NCI-H2227 (cell line): ENCODE measurements around the gene ABR.

ENCODE experiments used
- DNase-seq: peaks from one replicate; lab custom pipeline; 2025; ENCODE audit not compliant: unreplicated experiment; lab: John Stamatoyannopoulos, UW

The ABR gene

DNA sequence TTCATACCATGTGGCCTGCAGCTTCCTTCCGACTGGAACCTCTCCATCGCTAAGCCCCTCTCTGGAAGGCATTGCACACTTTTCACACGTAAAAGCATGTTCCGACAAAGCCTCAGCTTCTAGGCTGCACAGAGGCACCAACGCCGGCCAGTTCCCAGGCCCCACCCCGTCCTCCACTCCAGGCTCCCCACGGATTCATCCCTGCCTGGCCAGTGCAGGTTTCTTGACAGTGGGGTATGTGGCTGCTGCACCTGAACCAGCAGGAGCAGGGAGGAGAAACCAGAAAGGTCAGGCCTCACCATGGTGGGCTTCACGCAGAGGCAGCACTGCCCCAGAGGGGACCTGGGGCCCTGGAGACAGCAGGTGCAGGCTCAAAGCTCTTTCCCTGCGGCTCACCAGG is 168.6 kb downstream of the ABR start:
- no peak for DNase-seq

DNA sequence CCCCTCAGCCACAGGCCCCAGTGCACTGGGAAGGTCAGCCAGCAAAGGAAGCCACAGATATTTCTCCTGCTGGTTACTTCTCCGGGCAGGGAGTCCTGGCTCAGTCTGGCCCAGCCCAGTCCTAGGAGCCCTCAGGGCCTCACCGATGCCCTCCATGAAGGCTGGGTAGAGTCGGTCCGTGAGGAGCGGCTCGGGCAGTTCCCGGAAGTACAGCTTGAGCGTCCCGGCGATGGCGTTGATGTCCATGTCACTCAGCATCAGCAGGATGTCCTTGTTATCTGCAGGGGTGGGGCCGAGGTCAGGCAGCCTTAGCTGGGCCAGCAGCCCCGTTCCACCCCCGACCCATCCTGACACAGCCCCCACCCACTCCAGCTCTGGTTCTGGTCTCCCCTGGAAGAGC is 169.2 kb downstream of the ABR start:
- no peak for DNase-seq

DNA sequence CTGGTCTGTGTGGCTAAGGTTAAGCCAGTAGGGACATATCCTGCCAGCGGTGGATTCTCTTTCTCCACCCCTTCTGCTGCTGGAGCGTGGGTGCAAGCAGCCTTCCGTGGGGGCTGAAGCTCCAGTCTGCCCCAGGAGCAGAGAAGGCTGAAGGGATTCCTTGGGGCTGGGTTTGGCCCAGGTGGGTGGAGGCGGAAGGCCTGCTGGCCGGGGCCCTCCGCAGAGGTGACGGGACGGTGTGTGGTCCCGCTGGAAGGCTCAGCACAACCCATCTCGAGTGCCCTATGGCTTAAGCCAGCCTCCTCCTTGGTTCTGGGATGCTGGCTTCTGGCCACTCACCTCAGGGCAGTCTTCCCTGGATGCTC is 169.7 kb downstream of the ABR start:
- no peak for DNase-seq

DNA sequence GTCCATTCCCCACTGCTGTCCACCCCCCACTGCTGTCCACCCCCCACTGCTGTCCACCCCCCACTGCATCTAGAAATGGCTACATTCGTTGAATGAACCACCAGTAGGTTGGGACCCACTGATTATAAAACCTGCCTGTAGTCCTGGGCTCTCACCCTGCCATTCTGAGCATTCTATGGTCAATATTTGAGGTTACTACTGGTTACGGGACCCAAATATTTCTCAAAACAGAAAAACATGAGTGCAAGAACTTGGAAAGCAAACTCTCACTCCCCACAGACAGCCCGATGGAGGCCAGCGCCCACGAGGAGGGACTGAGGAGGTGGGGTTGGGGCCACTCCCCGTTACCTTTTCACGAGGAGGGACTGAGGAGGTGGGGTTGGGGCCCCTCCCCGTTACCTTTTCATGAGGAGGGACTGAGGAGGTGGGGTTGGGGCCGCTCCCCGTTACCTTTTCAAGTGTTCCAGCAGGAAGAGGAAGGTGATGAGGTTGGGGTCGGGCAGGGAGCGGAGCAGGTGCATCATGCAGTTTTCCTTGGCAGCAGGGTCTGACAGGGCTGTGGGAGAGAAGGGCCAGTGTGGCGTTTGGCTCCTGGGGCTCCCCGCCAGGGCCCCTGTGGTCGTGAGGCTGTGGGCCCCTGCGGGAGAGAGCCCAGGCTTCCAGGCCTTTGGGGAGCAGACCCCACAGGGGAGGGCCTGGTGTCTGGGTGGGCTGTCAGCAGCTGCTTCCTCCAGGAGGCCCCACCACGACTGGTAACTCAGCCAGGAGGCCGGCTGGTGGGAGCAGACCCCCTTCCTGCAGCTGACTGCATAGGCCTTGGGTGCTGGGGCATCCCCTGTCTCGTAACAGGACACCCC is 170.3 kb downstream of the ABR start:
- no peak for DNase-seq

DNA sequence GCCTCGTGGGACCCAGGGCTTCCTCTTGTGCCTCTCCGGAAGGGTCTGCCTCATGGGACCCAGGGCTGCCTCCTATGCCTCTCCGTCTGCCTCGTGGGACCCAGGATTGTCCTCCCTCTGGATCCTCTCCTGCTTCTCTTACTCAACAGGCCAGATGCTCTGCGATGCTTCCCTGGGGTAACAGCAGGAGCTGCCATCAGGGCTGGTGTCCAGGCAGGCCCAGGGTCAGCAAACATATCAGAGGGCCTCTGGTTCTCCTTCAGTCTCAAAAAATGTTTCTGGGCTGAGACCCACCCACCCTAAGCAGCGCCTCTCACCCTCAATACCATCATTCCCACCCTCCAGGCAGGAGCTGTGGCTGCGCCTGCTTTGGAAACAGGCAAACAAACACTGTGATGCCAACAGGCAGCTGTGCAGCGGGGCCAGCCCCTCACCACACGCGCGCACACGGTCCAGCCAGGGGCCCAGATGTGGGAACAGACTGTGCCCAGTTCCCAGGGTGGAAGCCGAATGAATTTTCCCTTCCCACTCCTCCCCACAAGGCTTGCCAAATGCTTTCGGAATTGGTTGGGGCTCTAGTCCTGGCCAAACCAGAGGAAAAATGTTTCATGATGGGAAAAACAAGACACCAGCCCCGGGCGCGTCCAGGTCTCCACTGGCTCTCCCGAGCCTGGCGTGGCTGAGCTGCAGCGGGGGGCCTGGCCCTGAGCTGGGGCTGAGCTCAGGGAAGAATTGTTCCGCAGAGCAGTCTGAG is 171.6 kb downstream of the ABR start:
- DNase-seq: no peak

DNA sequence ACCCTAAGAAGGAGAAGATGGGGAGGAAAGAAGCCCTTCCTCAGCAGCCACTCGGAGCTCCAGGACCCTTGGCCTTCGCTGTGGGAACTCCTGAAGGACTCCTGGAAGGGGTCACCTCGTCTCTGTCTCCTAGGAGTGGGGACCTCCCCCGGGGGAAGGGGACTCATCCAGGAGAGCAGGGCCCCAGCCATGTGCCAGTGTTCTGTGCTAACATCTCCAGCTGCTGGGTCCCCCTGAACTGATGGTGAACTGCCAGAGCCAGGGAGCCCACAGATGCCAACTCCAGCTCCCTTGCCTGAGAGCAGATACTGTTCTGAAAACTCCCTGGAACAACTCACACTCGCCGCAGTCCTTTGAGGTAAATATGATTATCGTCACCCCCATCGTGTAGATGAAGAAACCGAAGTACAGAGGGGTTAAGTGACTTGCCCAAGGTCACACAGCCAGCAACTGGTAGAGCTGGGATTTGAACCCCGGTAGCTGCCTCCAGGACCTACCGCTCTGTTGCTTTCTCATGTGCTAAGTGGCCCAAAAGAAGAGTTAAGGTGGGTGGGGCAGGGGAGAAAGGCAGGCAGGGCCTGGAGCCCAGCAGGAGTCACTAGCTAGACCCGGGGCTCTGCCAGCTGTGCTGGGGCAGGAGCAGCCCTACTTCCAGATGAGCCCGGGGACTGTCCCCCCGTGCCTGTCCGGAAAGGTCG is 172.3 kb downstream of the ABR start:
- DNase-seq: no peak

DNA sequence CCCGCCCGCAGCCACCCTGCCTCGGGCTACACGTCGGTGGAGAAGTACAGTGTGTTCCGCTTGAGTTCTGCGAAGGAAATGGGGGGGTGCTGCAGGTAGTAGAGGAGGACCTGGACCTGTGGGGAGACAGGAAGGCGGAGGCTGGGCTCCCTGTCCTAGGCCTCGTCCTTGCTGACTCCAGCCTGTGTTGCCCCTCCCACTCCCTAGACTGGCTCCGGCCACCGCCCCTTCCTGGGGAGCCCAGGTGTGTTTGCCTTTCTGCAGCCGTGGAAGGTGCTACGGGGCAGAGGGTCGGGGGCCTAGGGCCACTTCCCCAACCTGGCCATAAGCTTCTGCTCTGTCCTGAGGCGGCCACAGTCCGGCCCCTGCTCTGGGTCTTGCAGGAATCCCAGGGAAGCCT is 173.7 kb downstream of the ABR start:
- no peak for DNase-seq

DNA sequence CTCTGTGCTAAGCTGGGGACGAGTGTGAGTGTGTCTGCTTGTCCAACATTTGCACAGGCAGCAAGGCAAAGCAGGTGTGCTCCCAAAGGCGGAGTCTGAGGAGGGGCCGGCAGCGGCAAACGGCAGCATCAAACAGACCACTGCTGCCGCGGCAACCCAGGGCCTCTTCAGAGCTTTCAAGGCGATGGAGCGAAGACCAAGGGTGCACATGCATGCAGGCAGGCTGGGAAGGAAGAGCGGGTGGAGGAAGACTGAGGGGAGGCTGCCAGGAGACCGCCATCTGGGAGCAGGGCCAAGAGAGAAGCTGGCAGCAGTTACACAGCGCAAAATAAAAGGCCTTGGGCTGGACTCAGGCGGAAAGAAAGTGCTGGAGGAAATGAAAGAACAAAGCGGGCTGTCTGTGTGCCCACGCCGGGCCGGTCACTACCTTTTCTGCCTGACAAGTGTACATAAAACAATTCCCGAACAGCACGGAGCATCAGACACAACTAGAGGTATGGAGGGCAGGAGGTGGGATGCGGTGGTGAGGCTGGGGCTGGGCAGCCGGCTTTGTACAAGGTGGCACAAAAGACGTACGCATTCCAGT is 174.3 kb downstream of the ABR start:
- peak; percentile 8 for DNase-seq

DNA sequence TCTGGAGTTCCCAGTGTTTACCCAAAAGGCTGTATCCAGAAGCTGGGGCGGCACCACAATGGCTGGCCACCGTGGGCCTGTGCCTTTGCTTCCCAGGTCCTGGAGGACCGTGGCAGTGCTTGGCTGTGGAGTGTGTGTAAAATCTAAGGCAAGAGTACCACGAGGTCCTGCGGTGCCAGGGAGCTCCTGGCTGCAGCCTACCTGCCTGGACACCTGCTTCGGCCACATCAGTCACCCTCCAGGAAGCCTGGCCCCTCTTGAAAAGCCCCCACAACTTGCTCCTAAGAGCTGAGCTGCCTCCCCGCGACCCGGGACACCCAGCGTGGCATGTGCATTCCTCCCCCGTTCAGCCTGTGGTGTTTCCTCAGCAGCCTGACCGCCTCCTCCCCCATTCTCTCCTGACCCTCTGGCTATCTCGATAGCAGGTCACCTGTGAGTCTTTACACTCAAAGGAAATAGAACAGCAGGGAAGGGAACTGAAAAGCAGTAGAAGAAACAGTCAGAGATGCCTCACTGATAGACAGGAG is 174.9 kb downstream of the ABR start:
- DNase-seq: no peak

DNA sequence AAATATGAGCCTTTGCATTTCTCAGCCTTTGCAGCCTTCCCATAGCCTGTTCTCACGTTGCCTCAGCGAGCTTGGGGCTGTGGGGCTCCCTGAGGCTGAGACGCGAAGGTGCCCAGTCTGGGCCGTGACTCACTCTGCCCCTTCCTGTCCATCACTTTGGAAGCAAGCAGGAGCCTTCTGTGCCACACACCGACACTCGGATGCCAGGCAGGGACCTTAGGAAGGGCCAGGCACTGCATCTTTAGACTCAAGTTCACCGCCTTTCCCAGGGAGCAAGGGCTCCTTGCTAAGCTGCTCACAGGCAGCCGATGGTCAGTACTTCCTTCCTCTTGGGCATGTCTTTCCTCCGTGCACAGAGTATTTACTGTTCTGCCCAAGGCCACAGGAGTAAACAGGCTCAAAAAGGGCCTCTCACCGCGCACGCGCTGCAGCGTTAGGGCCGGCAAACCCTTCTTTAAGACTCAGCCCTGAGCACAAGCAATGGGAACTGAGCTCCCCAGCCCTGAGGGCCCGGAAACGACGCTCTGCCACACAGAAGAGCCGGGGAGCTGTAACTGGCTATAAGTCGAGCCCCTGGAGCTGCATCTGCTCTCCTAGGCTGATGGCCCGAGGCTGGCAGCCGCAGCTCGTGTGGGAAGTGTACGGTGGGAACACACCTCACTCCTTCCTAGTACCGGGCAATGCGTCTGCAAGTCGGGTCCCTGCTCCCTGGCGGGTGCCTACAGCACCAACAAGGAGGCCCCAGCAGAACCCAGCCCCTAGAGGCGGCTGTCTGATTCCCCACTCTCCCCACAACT is 175.6 kb downstream of the ABR start:
- DNase-seq: no peak

DNA sequence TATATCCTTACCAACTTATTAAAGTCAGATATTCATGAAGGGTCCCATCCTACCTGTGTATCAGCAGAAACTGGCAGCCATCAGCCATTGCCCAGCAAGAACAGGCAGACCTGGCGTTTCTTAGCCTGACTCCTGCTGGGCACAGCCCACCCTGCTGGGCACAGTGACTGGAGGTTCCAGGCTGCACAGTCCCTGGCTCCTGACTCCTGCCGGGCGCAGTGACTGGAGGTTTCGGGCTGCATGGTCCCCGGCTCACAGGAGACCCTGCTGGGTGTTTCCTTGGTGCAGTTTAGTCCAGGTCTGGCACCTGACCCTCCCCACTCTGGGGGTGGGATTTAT is 176.2 kb downstream of the ABR start:
- DNase-seq: no peak

DNA sequence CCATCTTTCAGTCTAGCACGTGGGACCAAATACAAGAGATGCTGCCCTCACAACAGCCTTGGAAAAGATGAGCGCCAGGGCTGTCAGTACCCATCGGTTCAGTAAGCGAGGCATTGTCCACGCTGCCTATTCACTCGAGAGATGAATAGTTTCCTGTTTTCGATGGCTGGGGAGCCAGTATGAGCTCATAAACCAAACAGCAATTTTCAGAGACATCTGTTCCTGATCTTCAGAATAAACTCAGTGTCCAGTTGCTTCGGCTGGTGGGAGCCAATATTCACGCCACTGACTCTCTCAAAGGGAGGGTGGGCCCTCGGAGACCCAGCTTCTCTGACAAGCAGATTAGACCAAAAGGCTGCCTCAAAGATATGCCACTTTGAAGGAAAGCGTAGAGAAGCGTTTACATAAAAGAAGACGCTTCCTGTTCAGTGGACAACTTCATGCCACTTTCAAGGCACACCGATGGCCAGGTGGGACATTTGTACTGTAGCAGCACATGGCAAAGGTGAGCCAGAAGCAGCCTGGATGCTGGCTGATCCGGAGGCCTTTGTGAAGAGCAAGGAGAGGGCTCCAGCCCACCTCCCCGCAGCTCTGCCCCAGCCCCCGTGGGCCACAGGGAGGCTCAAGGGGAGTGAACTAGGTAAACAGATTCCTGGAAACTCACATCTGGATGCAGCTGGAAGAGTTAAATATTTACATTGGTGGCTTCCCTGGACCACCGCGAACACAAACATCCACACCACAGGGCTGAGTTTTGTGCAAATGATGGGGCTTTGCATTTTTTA is 176.8 kb downstream of the ABR start:
- DNase-seq: no peak

DNA sequence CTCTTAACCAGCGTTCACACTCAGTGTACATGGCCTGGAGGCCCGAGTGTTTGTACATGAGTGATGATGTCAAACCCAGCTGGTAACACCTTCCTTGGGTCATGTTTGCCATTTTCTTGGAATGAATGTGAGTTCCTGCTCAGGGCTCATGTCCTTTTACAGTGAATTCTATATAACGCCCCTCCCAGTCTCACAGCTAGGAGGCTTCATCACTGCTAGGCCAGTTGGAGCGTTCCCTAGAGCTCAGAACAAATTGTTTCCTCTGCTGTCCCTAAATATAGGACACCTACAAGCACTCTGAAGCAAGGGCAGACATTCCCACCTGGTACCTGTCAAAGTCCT is 177.4 kb downstream of the ABR start:
- no peak for DNase-seq

DNA sequence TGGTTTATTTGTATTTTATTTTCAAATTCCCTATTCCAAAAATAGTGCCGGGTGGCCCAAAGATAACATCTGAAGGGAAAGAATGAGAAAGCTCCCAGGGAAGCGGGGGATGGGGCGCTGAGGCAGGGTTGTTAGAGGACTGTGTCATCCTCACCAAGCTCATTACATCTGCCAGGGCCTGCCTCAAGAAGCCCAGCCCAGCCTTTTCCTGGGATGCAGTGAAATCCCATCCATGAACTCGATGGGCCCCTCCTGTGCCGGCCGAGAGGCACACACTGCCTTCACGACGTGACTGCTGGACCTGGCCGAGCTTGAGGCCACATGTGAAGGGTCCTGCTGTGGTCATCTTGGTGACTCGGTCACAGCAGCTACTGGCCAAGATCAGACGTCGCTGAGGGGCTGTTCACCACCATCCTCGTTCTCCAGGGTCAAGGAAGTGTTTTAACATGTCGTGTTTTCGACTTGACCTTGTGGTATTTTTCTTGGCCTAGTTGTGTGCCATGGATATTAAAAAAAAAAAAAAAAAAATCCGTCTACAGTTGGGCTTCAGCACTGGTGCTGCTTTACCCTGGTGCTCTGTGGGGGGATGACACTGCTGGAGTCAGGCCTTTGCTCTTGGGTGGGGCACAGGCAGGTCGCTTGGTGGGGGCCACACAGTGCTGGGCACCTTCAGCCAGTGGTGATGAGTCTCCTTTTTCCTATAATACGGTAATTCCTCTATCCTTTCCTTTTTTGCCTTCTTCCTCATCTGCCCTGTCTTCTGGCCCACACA is 178.0 kb downstream of the ABR start:
- no peak for DNase-seq

DNA sequence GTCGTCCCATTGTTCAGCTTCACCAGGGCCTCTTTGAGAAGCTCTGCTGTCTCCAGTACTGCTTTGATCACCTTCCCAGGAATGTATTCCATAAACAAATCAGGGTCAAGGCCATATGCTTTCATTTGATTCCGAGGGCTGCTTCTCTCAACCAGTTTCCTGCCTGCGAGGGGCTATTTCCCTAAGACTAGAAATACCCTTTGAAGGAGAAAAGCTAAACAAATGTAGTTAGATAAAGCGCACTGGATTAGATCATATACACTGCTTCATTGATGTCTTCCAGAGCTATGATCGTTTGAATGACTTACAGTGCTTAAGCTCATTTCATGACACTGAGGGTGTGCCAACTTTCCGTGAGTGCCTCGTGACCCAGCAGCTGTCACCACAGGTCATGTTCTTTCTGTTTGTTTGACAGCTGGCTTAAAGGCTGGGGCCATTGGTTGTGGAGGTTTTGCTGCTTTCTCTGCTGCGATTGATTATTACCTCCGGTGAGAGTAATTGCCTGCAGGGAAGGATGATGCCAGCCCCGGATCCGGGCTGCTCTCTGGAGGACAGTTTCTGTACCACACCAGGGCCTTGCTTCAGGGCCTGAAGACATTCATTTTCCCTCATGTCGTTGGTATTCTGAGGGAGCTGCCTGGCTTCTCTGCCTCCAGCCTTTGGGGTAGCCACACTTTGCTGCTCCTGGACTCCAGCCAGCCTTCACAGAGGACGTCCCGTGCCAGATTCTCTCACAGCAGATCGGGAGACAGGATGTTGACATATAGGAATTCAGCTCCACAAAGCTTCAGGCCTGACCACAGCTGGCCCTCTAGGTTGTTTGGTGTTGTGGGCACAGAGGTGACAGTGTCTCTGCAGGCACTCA is 179.0 kb downstream of the ABR start:
- no peak for DNase-seq

DNA sequence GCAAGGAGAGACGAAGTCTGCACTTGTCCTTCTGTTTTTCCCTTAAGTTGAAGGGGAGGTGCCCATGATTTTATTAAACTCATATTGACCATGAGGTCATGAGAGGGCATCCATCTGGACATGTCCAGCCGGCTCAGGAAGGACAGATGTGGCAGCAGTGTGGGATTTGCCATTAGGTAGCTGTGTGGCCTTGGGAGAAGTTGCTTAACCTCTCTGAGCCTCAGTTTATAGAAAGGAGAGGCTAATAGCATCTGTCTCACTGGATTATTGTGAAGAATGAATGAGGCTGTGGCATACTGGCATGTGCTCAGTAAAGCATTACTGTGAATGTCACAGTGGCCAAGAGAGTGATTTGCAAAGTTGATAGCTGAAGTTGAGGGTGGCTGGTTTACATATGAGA is 181.7 kb downstream of the ABR start:
- no peak for DNase-seq

DNA sequence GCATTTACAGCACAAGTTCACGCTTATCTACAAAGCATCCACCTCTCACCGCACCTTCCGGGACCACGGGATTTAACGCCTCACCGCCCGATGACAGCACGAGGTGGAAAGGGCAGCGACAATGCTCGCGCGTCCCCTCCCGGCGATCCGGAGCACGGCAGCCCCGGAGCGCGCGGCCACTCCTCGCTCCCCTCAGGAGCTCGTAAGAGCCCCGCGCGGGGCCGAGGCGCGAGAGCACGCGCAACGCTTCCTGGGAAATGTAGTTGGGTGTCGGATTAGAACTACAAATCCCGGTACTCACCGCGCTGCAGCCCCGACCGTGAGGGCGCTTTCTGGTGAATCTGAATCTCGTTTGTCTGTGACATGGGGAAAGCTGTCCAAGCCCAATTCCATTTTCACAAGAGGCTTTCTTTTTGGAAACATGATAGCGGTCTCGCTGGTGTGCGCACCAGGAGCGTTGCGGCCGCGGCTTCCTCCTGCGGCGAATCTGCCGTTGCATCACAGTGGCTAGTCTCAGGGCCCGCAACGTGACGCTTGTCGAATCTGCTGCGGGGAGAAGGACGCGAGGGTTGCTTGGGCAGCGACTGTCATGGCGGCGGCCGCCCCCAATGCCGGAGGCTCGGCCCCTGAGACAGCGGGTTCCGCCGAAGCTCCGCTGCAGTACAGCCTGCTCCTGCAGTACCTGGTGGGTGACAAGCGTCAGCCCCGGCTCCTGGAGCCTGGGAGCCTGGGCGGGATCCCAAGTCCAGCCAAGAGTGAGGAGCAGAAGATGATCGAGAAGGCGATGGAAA is 183.0 kb downstream of the ABR start, which contains the start of gene TIMM22:
Gene TIMM22, plus strand, starts transcription at position 576 of the 791 bp plus-strand sequence. Its CDS starts 14 bp downstream, at position 590.
- peak; percentile 97 for DNase-seq
